H9 (cell line): ENCODE measurements around the gene ZNF184. TPM values are rescaled to one million over a fixed set of nuclear protein-coding genes. Genes with fewer than 3 reads are reported as not detected.

ENCODE experiments used
- DNase-seq: peaks from one replicate; pipeline ENCODE4 v3.0.0-alpha.2; 2017
- H2AFZ ChIP-seq: one replicate; pipeline ENCODE4 v1.6.1; 2013; ENCODE audit warnings: mild to moderate bottlenecking, low read length, control low read depth, moderate library complexity
- H2AK5ac ChIP-seq: 2 replicates; pipeline ENCODE4 v1.6.1; 2013; ENCODE audit warnings: low read length, control low read depth, mixed read lengths; ENCODE audit not compliant: insufficient read length
- H2BK120ac ChIP-seq: one replicate; pipeline ENCODE4 v1.6.1; 2013; ENCODE audit warnings: low read depth, mild to moderate bottlenecking, low read length, control low read depth, inconsistent platforms; ENCODE audit not compliant: poor library complexity, severe bottlenecking
- H2BK12ac ChIP-seq: 2 replicates; pipeline ENCODE4 v1.6.1; 2013; ENCODE audit warnings: low read length, control low read depth, mixed read lengths, low read depth; ENCODE audit not compliant: insufficient read length
- H2BK15ac ChIP-seq: 2 replicates; pipeline ENCODE4 v1.6.1; 2013; ENCODE audit warnings: low read depth, low read length, control low read depth
- H2BK20ac ChIP-seq: one replicate; pipeline ENCODE4 v1.6.1; 2013; ENCODE audit warnings: low read depth, mild to moderate bottlenecking, low read length, control low read depth, inconsistent platforms; ENCODE audit not compliant: poor library complexity, severe bottlenecking
- H2BK5ac ChIP-seq: 2 replicates; pipeline ENCODE4 v1.6.1; 2013; ENCODE audit warnings: low read length, control low read depth, mixed read lengths; ENCODE audit not compliant: insufficient read length
- H3K14ac ChIP-seq: 2 replicates; pipeline ENCODE4 v1.6.1; 2013; ENCODE audit warnings: low read length, control low read depth; ENCODE audit not compliant: insufficient read depth
- H3K18ac ChIP-seq: 2 replicates; pipeline ENCODE4 v1.6.1; 2013; ENCODE audit warnings: low read depth, mild to moderate bottlenecking, mixed read lengths, low read length, control low read depth; ENCODE audit not compliant: insufficient read length
- H3K23ac ChIP-seq: 2 replicates; pipeline ENCODE4 v1.6.1; 2013; ENCODE audit warnings: low read length, control low read depth, mixed read lengths, low read depth; ENCODE audit not compliant: insufficient read length
- H3K23me2 ChIP-seq: 2 replicates; pipeline ENCODE4 v1.6.1; 2013; ENCODE audit warnings: low read depth, mild to moderate bottlenecking, mixed read lengths, low read length, control low read depth; ENCODE audit not compliant: insufficient read length, poor library complexity, severe bottlenecking
- H3K27ac ChIP-seq: 2 replicates; pipeline ENCODE4 v1.5.1; 2013; ENCODE audit warnings: low read length, control low read depth, mixed read lengths, low read depth; ENCODE audit not compliant: insufficient read length
- H3K27me3 ChIP-seq: 2 replicates; pipeline ENCODE4 v1.6.1; 2013; ENCODE audit warnings: low read length, control low read depth, inconsistent platforms; ENCODE audit not compliant: insufficient read depth
- H3K4ac ChIP-seq: 2 replicates; pipeline ENCODE4 v1.6.1; 2013; ENCODE audit warnings: low read depth, mild to moderate bottlenecking, control low read depth, inconsistent platforms, low read length, moderate library complexity
- H3K4me1 ChIP-seq: 2 replicates; pipeline ENCODE4 v1.6.1; 2013; ENCODE audit warnings: low read length, control low read depth, inconsistent platforms; ENCODE audit not compliant: insufficient read depth
- H3K4me2 ChIP-seq: 2 replicates; pipeline ENCODE4 v1.6.1; 2013; ENCODE audit warnings: low read length, control low read depth, mixed read lengths; ENCODE audit not compliant: insufficient read length, insufficient read depth
- H3K56ac ChIP-seq: 2 replicates; pipeline ENCODE4 v1.6.1; 2013; ENCODE audit warnings: low read depth, mild to moderate bottlenecking, mixed read lengths, low read length, control low read depth; ENCODE audit not compliant: insufficient read length
- H3K79me1 ChIP-seq: 2 replicates; pipeline ENCODE4 v1.6.1; 2013; ENCODE audit warnings: low read depth, mild to moderate bottlenecking, moderate library complexity, low read length, control low read depth, inconsistent platforms; ENCODE audit not compliant: insufficient read depth, poor library complexity, severe bottlenecking
- H3K79me2 ChIP-seq: 2 replicates; pipeline ENCODE4 v1.6.1; 2013; ENCODE audit warnings: low read length, control low read depth, inconsistent platforms; ENCODE audit not compliant: insufficient read depth
- H3K9ac ChIP-seq: 2 replicates; pipeline ENCODE4 v1.6.1; 2013; ENCODE audit warnings: low read length, control low read depth, mixed read lengths; ENCODE audit not compliant: insufficient read length; ENCODE audit errors: extremely low read depth
- H3K9me3 ChIP-seq: one replicate; pipeline ENCODE4 v1.6.1; 2013; ENCODE audit warnings: low read depth, low read length, inconsistent platforms; ENCODE audit not compliant: control insufficient read depth
- H3T11ph ChIP-seq: one replicate; pipeline ENCODE4 v1.6.1; 2013; ENCODE audit warnings: mild to moderate bottlenecking, low read length, control low read depth, inconsistent platforms
- H4K20me1 ChIP-seq: one replicate; pipeline ENCODE4 v1.6.1; 2013; ENCODE audit not compliant: control insufficient read depth, insufficient read length, insufficient read depth
- H4K5ac ChIP-seq: 2 replicates; pipeline ENCODE4 v1.6.1; 2013; ENCODE audit warnings: low read depth, mild to moderate bottlenecking, mixed read lengths, low read length, control low read depth; ENCODE audit not compliant: insufficient read length
- H4K8ac ChIP-seq: replicated peaks from 2 replicates; pipeline ENCODE4 v1.6.1; 2013; ENCODE audit warnings: low read length, control low read depth, mixed read lengths, low read depth; ENCODE audit not compliant: insufficient read length
- H4K91ac ChIP-seq: 2 replicates; pipeline ENCODE4 v1.6.1; 2013; ENCODE audit warnings: low read depth, mild to moderate bottlenecking, moderate library complexity, mixed read lengths, low read length, control low read depth; ENCODE audit not compliant: insufficient read length
- H3K27ac Mint-ChIP-seq, 3 experiments: 2 replicates in 2 of 3; 3 replicates in 1 of 3; pipeline ENCODE4 v1.8.0; 2020 to 2021; ENCODE audit warnings: mixed read lengths in 3 of 3, mild to moderate bottlenecking in 1 of 3, moderate library complexity in 1 of 3
- H3K27me3 Mint-ChIP-seq: 2 replicates; pipeline ENCODE4 v1.8.0; 2021; ENCODE audit warnings: low read depth, mild to moderate bottlenecking, moderate library complexity, mixed read lengths
- H3K36me3 Mint-ChIP-seq, 3 experiments: 2 replicates in 2 of 3; 3 replicates in 1 of 3; pipeline ENCODE4 v1.8.0; 2020 to 2021; ENCODE audit warnings: low read depth in 3 of 3, mixed read lengths in 3 of 3; ENCODE audit not compliant: insufficient read depth in 1 of 3
- H3K4me1 Mint-ChIP-seq, 2 experiments: 2 replicates each; pipeline ENCODE4 v1.8.0; 2020; ENCODE audit warnings: mixed read lengths in 2 of 2
- H3K4me3 Mint-ChIP-seq, 2 experiments: 2 replicates in 1 of 2; 3 replicates in 1 of 2; pipeline ENCODE4 v1.8.0; 2020 to 2021; ENCODE audit warnings: mild to moderate bottlenecking in 2 of 2, mixed read lengths in 2 of 2, moderate library complexity in 1 of 2
- H3K9me3 Mint-ChIP-seq, 2 experiments: 2 replicates in 1 of 2; 3 replicates in 1 of 2; pipeline ENCODE4 v1.8.0; 2020; ENCODE audit warnings: mild to moderate bottlenecking in 2 of 2, mixed read lengths in 2 of 2, moderate library complexity in 1 of 2
- CTCF ChIP-seq: fragments of 200-600 bp; sonication (generic); conservative IDR thresholded peaks from 3 replicates; pipeline ENCODE4 v1.8.0; 2021; ENCODE audit warnings: antibody characterized with exemption, mild to moderate bottlenecking
- WGBS: extraction: QIAGEN DNeasy Blood & Tissue Kit; methylation state at CpG from one replicate; pipeline ENCODE4 v1.1.7; 2013; ENCODE audit warnings: missing lambda C conversion rate, low lambda C conversion rate, mixed read lengths; ENCODE audit not compliant: insufficient read length; ENCODE audit errors: extremely low coverage; 5-methylcytosine and 5-hydroxymethylcytosine counted together
- total RNA-seq: library from RNA; stranded (reverse); gene quantifications from 2 replicates; pipeline ENCODE4 v1.2.1, GENCODE V29; 2021

Gene ZNF184
- total RNA-seq, 1 experiment from 2014 or later: 6.3 TPM

GRCh38 chr6:27422651-27423332 is 50.1 kb downstream of the ZNF184 start:
- H3K79me1 ChIP-seq: no peaks in the 10 kb centered on the region
- no peak overlapping the region for H3K23ac ChIP-seq
- H2AK5ac ChIP-seq: no peak overlapping the region
- no peak overlapping the region for H3K56ac ChIP-seq
- no peak overlapping the region for H2BK20ac ChIP-seq
- no peaks in the 10 kb centered on the region for H3K27me3 ChIP-seq
- no peak overlapping the region for H3T11ph ChIP-seq
- no peak overlapping the region for H3K4ac ChIP-seq
- H3K27ac Mint-ChIP-seq: no peak overlapping the region
- H3K9ac ChIP-seq: no peak overlapping the region
- H4K5ac ChIP-seq: no peak overlapping the region
- peaks cover 0 to 3% of the 10 kb centered on the region in 2 experiments; a peak in 1 of 4 replicates for H3K4me1 Mint-ChIP-seq
- H3K4me2 ChIP-seq: peak overlapping the region; percentile 5
- H4K8ac ChIP-seq: no peak overlapping the region
- no peaks in the 10 kb centered on the region; the same call in 1 of the 2 replicates for H3K27me3 Mint-ChIP-seq
- no peak overlapping the region for H2AFZ ChIP-seq
- H4K91ac ChIP-seq: no peak overlapping the region
- H3K23me2 ChIP-seq: no peaks in the 10 kb centered on the region
- peak; percentile 48 for DNase-seq
- H3K4me3 Mint-ChIP-seq: no peak overlapping the region
- H2BK5ac ChIP-seq: no peak overlapping the region
- H3K4me1 ChIP-seq: no peaks in the 10 kb centered on the region
- H3K9me3 Mint-ChIP-seq: peaks cover 0 to 26% of the 10 kb centered on the region in 2 experiments; a peak in 4 of 5 replicates
- TF ChIP-seq CTCF: no peak
- H2BK12ac ChIP-seq: no peak overlapping the region
- no peaks in the 10 kb centered on the region for H3K9me3 ChIP-seq
- no peaks in the 10 kb centered on the region for H4K20me1 ChIP-seq
- no peak overlapping the region for H3K18ac ChIP-seq
- no peak overlapping the region for H2BK120ac ChIP-seq
- H3K79me2 ChIP-seq: no peaks in the 10 kb centered on the region
- H3K36me3 Mint-ChIP-seq: peaks cover 0 to 2% (median 0%) of the 10 kb centered on the region in 3 experiments; a peak in 1 of 7 replicates
- H3K27ac ChIP-seq: no peak overlapping the region
- no peak overlapping the region for H2BK15ac ChIP-seq
- no peak overlapping the region for H3K14ac ChIP-seq
- WGBS: no CpG with 5 or more reads among the region's 32 CpGs
